Stimulated activated effector memory CD8-positive, alpha-beta T cell treated with anti-CD3 and anti-CD28 coated beads, Interleukin-12 subunit alpha, Interleukin-12 subunit beta, amount 100 ng/mL, for 72 hours (primary cell): Measurements from ENCODE around the gene EIF4H.
A peak's percentile ranks its signal among the peaks of the same experiment; 100 is the strongest.
"Not testable (repeated sequence)": the region's sequence is repeated elsewhere in the genome, so short reads cannot be mapped to it uniquely, and the experiment has no call there.

Experiments
- ATAC-seq: fragments of 150-1000 bp; cut with Tn5 transposase; 2 replicates; pipeline ENCODE4 v1.10.0; 2021
- DNase-seq, 2 donors: peaks; one replicate each; pipeline ENCODE4 v3.0.0; 2021 to 2022; ENCODE audit warnings: low spot score in 2 of 2
- H3K27ac Mint-ChIP-seq: one replicate; pipeline ENCODE4 v1.8.0; 2022; ENCODE audit warnings: mild to moderate bottlenecking, mixed read lengths
- H3K36me3 Mint-ChIP-seq: one replicate; pipeline ENCODE4 v1.8.0; 2022; ENCODE audit warnings: mild to moderate bottlenecking, mixed read lengths
- H3K4me1 Mint-ChIP-seq: one replicate; pipeline ENCODE4 v1.8.0; 2022; ENCODE audit warnings: mixed read lengths
- H3K4me3 Mint-ChIP-seq: one replicate; pipeline ENCODE4 v1.8.0; 2022; ENCODE audit warnings: mild to moderate bottlenecking, mixed read lengths
- H3K9me3 Mint-ChIP-seq: one replicate; pipeline ENCODE4 v1.8.0; 2022; ENCODE audit warnings: mixed read lengths

Gene EIF4H

DNA sequence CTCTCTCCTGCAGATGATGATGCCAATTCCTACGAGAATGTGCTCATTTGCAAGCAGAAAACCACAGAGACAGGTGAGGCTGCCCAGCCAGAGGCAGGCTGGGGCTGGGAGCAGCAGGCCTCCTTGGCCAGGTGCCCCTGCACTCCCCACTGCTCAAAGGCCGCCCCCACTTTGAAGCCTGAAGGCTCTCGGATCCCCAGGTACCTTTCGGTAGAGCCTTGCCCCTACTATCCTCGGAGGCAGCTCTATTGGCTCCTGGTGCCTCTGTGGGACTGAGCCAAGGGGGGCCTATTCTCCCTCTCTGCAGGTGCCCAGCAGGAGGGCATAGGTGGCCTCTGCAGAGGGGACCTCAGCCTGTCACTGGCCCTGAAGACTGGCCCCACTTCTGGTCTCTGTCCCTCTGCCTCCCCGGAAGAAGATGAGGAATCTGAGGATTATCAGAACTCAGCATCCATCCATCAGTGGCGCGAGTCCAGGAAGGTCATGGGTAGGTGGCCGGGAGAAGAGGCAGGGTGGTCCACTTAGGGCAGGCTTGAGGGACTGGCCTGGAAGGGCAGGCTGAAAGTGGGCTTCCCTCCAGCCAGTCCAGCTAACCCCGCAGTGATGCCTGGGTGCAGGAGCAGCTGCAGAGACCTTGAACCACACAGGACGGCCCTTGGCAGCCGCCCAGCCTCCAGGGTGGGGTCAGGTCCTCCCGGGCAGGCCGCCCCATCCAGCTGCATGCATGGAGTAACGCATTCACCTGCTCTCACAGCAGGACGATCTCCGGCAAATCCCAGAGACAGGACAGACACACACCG lies 49.8 kb downstream of the EIF4H start:
- no peak for ATAC-seq
- Mint-ChIP-seq H3K4me1 (peaks cover 8% of the 10 kb centered on the region), H3K4me3 (no peak overlapping the region), H3K9me3 (no peaks in the 10 kb centered on the region), H3K36me3 (peaks cover 38% of the 10 kb centered on the region), H3K27ac (peak overlapping the region; percentile 46)
- no peak for DNase-seq

DNA sequence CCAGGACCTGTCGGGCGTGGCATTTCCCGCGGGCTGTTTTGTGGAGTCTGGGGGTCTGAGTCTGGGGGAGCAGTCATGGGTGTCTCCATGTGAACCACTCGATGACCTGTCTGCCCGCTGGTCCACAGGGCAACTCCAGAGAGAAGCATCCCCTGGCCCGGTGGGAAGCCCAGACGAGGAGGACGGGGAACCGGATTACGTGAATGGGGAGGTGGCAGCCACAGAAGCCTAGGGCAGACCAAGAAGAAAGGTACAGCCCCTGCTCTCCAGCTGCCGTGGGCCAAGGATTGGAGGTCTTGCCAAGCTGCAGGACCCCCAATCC lies 50.3 kb downstream of the EIF4H start:
- no peak overlapping the region for H3K4me3 Mint-ChIP-seq
- ATAC-seq = no peak
- no peaks in the 10 kb centered on the region for H3K9me3 Mint-ChIP-seq
- H3K4me1 Mint-ChIP-seq = peaks cover 8% of the 10 kb centered on the region
- no peak for DNase-seq
- no peak overlapping the region for H3K27ac Mint-ChIP-seq
- H3K36me3 Mint-ChIP-seq = peaks cover 43% of the 10 kb centered on the region

DNA sequence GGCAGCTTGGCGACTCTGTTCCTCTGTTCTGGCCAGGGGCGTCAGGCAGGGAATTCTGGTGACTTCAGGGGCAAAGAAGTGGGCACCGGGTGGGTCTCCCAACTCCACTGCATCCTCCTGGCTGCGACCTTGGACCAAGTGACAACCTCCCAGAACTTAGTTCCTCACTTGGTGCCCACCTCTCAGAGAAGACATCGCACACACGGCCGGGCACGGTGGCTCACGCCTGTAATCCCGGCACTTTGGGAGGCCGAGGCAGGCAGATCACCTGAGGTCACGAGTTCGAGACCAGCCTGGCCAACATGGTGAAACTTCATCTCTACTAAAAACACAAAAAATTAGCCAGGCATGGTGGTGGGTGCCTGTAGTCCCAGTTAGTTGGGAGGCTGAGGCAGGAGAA lies 50.8 kb downstream of the EIF4H start:
- H3K36me3 Mint-ChIP-seq = peaks cover 48% of the 10 kb centered on the region
- not testable (repeated sequence) for ATAC-seq, H3K4me3 Mint-ChIP-seq, DNase-seq, H3K27ac Mint-ChIP-seq, H3K4me1 Mint-ChIP-seq, H3K9me3 Mint-ChIP-seq

DNA sequence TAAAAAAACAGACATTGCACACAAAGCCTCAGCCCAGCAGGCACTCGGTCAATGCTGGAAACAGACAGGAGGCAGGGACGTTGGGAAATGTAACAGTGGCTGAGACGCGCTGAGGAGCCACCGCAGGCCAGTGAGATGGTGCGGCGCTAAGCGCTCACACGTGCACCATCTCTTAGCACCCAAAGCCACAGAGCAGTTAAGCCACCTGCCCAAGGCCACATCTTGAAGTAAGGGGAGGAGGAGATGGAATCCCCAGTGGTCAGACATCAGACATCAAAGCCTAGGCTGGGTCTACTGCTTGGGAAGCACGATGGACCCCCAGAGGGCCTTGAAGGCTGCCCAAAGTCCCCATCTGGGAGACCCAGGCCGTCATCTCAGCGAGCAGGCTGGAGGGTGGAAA lies 51.2 kb downstream of the EIF4H start:
- Mint-ChIP-seq H3K4me1 (peaks cover 8% of the 10 kb centered on the region), H3K27ac (no peak overlapping the region), H3K4me3 (no peak overlapping the region), H3K9me3 (no peaks in the 10 kb centered on the region), H3K36me3 (peaks cover 53% of the 10 kb centered on the region)
- DNase-seq (no peak), ATAC-seq (no peak)

DNA sequence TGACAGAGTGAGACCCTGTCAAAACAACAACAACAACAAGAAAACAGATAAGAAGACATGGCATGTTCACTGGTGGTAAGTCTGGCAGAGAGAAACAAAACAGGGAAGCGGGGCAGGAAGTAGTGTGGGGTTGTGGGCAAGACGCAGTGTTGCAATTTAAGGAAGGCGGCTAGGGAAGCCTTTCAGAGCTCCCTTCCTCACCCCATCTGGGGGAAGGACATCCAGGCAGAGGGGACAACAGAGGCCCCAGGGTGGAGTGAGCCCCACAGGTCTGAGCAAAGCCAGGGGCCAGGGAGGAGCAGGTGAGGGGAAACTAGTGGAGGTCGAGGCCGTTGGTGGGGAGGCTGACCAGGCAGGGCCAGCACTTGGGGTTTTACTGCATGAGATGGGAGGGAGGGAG lies 52.5 kb downstream of the EIF4H start:
- Mint-ChIP-seq H3K4me1 (peaks cover 8% of the 10 kb centered on the region), H3K4me3 (no peak overlapping the region)

DNA sequence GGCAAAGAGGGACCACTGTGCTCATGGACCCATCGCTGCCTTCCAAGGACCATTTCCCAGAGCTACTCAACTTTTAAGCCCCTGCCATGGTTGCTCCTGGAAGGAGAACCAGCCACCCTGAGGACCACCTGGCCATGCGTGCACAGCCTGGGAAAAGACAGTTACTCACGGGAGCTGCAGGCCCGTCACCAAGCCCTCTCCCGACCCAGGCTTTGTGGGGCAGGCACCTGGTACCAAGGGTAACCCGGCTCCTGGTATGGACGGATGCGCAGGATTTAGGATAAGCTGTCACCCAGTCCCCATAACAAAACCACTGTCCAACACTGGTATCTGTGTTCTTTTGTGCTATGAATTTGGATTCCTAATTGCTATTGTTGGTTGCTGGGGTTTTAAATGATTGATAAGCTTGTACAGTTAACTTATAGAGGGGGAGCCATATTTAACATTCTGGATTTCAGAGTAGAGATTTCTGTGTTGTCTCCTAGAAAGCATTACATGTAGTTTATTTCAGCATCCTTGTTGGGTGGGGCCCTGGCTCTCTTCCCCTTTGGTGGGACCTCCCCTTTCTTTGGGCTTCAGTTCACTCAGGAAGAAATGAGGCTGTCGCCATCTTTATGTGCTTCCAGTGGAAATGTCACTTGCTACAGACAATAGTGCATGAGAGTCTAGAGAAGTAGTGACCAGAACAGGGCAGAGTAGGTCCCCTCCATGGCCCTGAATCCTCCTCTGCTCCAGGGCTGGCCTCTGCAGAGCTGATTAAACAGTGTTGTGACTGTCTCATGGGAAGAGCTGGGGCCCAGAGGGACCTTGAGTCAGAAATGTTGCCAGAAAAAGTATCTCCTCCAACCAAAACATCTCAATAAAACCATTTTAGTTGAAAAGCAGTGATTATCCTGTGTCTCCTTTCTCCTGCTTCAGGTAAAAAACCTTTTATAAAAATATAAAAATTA lies 55.1 kb downstream of the EIF4H start:
- Mint-ChIP-seq H3K4me1 (peaks cover 8% of the 10 kb centered on the region), H3K27ac (no peak overlapping the region), H3K9me3 (no peaks in the 10 kb centered on the region), H3K4me3 (no peak overlapping the region), H3K36me3 (peaks cover 91% of the 10 kb centered on the region)
- DNase-seq = no peak
- no peak for ATAC-seq

More for the DNA sequence above, 52.5 kb downstream of the EIF4H start:
- Mint-ChIP-seq H3K36me3 (peaks cover 65% of the 10 kb centered on the region), H3K27ac (peak overlapping the region; percentile 51), H3K9me3 (no peaks in the 10 kb centered on the region)
- DNase-seq = no peak
- ATAC-seq = no peak

DNA sequence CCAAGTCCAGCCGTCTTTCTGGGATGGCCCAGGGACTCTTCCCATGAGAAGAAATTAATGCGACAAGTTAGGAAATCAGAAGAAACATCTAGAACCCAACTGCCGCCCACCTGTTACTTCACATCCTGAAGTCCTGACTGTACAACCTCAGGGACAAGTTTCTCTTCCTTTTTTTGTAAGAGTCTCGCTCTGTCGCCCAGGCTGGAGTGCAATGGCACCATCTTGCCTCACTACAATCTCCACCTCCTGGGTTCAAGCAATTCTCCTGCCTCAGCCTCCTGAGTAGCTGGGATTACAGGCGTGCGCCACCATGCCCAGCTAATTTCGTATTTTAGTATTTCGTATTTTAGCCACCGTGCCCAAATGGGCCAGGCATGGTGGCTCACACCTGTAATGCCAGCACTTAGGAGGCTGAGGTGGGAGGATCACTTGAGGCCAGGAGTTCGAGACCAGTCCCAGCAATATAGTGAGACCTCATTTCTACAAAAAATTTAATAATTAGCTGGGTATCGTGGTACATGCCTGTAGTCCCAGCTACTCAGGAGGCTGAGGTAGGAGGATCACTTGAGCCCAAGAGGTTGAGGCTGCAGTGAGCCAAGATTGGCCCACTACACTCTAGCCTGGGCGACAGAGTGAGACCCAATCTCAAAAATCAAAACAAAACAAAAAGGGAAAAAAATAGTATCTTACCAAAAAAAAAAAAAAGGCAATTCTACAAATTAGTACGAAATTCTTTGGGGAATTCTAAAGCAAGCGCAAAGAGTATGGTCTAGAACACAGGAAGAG lies 56.5 kb downstream of the EIF4H start:
- DNase-seq (no peak), ATAC-seq (peak; percentile 26)
- Mint-ChIP-seq H3K9me3 (no peaks in the 10 kb centered on the region), H3K4me1 (peaks cover 8% of the 10 kb centered on the region), H3K27ac (peak overlapping the region; percentile 73), H3K36me3 (peaks cover 98% of the 10 kb centered on the region), H3K4me3 (no peak overlapping the region)

DNA sequence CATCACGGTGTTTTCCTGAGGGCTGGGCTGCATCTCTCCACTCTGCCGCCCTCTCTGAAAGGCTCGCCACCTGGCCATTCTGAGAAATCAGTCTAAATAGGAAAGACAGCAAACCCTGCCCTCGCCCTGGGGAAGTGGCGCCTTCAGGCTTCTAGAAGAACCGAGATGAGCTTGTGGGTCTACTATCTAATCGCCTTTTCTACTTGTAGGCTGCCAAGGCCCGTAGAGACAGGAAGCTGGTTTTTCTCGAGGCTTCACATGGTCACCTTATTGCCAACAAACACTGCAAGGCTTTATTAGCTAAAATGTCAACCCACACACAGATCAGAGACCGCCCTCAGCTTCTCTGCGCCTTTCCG lies 57.1 kb downstream of the EIF4H start:
- peaks cover 7% of the 10 kb centered on the region for H3K4me1 Mint-ChIP-seq
- H3K36me3 Mint-ChIP-seq = peaks cover 99% of the 10 kb centered on the region
- DNase-seq (no peak), ATAC-seq (peak; percentile 53)
- no peak overlapping the region for H3K4me3 Mint-ChIP-seq
- no peaks in the 10 kb centered on the region for H3K9me3 Mint-ChIP-seq
- peak overlapping the region; percentile 73 for H3K27ac Mint-ChIP-seq

DNA sequence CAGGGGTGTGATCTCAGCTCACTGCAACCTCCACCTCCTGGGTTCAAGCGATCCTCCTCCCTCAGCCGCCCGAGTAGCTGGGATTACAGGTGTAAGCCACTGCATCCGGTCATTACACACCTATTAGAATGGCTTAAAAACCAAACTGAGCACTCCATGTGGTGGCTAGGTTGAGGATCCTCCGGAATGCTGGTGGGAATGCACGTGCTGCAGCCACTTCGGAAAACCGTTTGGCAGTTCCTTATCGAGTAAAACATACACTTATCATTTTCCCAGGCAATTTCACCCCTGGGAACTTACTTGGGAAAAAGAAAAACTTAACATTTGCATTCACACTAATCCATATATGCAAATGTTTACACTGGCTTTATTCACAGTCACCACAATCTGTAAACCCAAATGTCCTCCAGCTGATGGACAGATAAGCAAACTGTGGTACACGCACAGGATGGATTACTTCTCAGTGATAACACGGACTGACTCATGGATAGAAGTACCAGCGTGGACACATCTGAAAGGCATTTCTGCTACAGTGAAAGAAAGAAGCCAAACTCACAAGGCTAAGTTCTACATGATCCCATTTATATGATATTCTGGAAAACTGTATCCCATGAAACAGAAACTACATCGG lies 59.6 kb downstream of the EIF4H start:
- ATAC-seq (no peak), DNase-seq (no peak)
- H3K4me3 Mint-ChIP-seq = no peak overlapping the region
- H3K9me3 Mint-ChIP-seq = no peaks in the 10 kb centered on the region
- H3K27ac Mint-ChIP-seq = no peak overlapping the region
- peaks cover 6% of the 10 kb centered on the region for H3K4me1 Mint-ChIP-seq
- H3K36me3 Mint-ChIP-seq = peaks cover 100% of the 10 kb centered on the region

DNA sequence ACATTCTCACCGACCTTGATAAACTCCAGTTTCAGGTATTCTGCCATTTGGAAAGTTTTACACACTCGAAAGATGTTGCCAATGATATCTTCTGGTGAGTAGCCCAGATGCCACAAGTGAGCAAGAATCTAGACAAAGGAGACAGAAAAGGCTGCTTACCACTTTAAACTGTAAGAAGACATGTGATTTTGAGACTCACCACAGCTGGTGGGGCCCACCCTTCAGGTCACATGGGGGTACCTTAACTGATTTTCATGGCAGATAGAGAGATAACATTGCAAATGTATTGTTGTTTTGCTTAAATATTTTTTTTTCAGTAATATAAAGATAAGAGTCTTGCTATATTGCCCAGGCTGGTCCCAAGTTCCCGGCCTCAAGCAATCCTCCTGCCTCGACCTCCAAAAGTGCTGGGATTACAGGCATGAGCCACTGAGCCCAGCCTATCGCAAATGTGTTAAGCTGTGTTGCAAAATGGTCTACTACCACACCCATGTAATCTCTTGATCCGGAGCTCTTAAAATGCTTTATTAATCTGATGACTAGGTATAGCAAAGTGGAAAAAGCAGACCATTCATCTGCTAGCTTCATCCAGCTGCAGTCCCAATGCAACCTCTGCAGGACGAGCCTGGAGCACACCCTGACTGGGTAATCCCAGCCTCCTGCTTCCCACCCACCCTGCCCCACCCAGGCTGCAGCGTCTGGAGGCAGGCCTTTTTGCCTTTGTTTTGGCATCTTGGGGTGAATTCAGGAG lies 61.5 kb downstream of the EIF4H start:
- ATAC-seq (no peak), DNase-seq (no peak)
- no peak overlapping the region for H3K4me3 Mint-ChIP-seq
- peaks cover 6% of the 10 kb centered on the region for H3K4me1 Mint-ChIP-seq
- H3K27ac Mint-ChIP-seq = no peak overlapping the region
- peaks cover 100% of the 10 kb centered on the region for H3K36me3 Mint-ChIP-seq
- no peaks in the 10 kb centered on the region for H3K9me3 Mint-ChIP-seq

DNA sequence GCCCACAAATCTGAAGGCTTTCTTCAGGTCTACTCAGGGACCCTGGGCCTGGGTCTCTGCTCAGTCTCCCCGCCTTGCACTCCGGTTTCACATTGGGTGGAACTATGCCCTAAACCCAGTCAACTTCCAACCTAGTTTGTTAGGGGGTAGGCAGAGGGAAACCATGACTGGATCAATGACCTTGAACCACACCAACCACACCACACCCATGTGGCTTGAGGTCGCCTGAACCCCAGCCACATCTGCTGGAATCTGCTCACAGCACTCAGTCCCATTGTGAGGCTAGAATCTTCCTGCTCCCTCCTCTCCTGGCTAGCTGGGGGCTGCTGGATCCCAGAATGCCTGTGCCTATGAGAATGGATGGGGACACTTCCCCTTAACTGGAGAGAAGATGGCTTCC lies 62.1 kb downstream of the EIF4H start:
- Mint-ChIP-seq H3K4me1 (peaks cover 9% of the 10 kb centered on the region), H3K4me3 (no peak overlapping the region), H3K9me3 (no peaks in the 10 kb centered on the region), H3K27ac (no peak overlapping the region), H3K36me3 (peaks cover 100% of the 10 kb centered on the region)
- ATAC-seq = peak; percentile 78
- DNase-seq = no peak

DNA sequence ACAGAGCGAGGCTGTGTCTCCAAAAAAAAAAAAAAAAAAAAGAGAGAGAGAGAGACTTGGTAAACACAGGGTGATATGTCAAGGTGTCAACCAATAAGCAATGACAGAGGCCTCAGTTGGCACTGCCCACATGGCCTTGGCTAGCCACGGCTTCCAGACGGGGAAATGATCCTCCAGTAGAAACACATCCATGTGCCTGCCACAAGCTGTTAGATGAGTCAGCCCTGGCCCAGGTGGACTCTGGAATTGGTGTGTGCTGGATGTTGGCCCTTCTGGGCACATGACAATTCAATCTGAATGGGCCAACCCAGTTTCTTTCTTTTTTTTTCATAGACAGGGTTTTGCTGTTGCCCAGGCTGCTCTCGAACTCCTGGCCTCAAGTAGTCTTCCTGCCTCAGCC lies 66.3 kb downstream of the EIF4H start:
- no peak for ATAC-seq
- Mint-ChIP-seq H3K9me3 (no peaks in the 10 kb centered on the region), H3K4me1 (peaks cover 13% of the 10 kb centered on the region), H3K27ac (no peak overlapping the region), H3K4me3 (no peak overlapping the region), H3K36me3 (peaks cover 100% of the 10 kb centered on the region)
- DNase-seq = no peak

DNA sequence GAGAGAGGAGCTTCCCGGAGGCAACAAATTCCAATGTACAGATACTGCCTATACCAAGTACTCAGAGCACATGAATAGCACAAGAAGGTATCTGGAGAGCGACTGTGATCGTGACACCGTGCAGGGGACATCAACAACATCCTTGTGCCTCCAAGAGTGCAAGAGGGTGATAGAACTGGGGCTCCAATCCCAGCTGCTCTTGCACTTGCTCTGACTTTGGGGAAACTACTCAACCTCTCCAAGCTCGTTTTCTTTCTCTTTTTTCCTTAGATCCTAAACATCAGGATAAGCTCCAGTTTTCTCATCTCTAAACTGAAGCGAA lies 67.9 kb downstream of the EIF4H start:
- H3K36me3 Mint-ChIP-seq = peaks cover 100% of the 10 kb centered on the region

DNA sequence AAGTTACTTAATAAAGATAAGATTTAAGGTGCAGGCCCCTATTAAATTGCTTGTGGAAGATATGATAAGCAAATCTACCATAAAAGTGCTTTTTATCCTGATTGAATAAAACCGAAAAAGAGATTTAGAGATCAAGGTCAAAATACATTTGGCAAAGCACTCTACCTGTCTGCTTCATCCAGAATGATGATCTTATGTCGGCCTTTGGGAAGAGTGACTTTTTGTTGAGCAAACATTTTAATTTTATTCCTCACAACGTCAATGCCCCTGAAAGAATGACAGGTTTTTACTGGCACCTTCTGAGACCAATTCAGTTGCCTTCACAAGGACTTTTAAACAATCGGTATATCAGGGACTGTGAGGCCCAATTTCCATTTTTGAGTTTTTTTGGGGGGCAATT lies 72.3 kb downstream of the EIF4H start:
- peaks cover 14% of the 10 kb centered on the region for H3K4me1 Mint-ChIP-seq
- H3K27ac Mint-ChIP-seq = no peak overlapping the region
- no peak for DNase-seq
- H3K36me3 Mint-ChIP-seq = peaks cover 100% of the 10 kb centered on the region
- no peak overlapping the region for H3K4me3 Mint-ChIP-seq
- H3K9me3 Mint-ChIP-seq = no peaks in the 10 kb centered on the region
- no peak for ATAC-seq

More for the DNA sequence above, 67.9 kb downstream of the EIF4H start:
- Mint-ChIP-seq H3K9me3 (no peaks in the 10 kb centered on the region), H3K27ac (no peak overlapping the region), H3K4me1 (peaks cover 10% of the 10 kb centered on the region), H3K4me3 (no peak overlapping the region)
- no peak for ATAC-seq
- no peak for DNase-seq
